ENCODE measurements around the gene CASKIN1.

CASKIN1 gene

GRCh38 chr16:2232094-2232990 is 35.9 kb upstream of the CASKIN1 start:
- TF ChIP-seq, protein P1, sequence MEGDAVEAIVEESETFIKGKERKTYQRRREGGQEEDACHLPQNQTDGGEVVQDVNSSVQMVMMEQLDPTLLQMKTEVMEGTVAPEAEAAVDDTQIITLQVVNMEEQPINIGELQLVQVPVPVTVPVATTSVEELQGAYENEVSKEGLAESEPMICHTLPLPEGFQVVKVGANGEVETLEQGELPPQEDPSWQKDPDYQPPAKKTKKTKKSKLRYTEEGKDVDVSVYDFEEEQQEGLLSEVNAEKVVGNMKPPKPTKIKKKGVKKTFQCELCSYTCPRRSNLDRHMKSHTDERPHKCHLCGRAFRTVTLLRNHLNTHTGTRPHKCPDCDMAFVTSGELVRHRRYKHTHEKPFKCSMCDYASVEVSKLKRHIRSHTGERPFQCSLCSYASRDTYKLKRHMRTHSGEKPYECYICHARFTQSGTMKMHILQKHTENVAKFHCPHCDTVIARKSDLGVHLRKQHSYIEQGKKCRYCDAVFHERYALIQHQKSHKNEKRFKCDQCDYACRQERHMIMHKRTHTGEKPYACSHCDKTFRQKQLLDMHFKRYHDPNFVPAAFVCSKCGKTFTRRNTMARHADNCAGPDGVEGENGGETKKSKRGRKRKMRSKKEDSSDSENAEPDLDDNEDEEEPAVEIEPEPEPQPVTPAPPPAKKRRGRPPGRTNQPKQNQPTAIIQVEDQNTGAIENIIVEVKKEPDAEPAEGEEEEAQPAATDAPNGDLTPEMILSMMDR (IDR thresholded peaks at IDR 0.05; ENCODE audit: extremely low read depth, insufficient read depth, missing control alignments) = no peak
- no peak for DNase-seq (ENCODE audit: low spot score)
- in situ Hi-C loops (cut with MboI; ENCODE audit: low pct_unique_long_range_greater_than_20kb, low sequenced_read_pairs, unreplicated experiment) = no loop called here

DNA sequence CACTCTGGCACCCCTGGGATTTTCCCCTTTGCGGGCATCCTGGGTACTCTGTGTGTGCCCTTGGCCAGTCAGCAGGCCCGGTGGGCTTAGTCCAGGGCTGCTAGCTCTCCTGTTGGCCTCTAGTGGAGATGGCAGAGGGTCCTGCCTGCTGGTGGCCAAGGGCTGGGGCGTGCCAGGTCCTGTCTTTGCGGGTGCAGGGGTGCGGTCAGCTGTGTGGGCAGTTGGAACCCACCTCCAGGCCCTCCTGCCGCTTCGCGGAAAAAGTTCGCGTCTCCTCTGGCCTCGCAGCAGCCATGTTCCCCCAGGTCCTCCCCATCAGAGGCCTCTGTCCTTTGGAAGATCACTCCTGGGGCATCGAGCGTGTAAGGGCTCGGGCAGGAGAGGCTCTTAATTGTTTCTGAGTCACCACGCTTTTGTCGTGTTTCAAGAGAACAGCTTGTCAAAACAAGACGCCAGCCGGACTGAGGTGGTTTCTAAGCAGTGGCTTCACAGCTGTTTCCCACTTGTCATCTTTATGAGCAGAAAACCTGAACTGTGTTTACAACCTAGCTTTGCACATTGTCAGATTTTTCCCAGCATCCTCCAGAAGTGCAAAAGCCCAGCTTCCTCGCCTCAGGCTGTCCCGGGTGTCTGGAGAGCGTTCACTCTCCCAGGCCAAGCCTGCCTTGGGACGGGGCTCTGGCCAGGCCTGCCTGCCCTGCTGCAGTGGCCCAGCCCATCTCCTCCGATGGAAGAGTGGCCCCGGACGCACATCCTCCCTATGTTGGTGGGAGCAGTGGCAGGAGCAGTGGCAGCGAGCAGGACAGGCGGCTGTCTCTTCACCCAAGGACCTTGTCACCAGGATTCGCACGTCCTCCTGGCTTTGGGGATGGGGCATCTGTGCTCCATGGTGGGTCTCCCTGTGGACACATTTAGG is 34.9 kb upstream of the CASKIN1 start:
- in situ Hi-C loops (cut with MboI; ENCODE audit: low pct_unique_long_range_greater_than_20kb, low sequenced_read_pairs, unreplicated experiment) = no loop called here
- DNase-seq (ENCODE audit: low spot score) = no peak
- TF ChIP-seq, protein P1 (IDR thresholded peaks at IDR 0.05; ENCODE audit: extremely low read depth, insufficient read depth, missing control alignments) = no peak

DNA sequence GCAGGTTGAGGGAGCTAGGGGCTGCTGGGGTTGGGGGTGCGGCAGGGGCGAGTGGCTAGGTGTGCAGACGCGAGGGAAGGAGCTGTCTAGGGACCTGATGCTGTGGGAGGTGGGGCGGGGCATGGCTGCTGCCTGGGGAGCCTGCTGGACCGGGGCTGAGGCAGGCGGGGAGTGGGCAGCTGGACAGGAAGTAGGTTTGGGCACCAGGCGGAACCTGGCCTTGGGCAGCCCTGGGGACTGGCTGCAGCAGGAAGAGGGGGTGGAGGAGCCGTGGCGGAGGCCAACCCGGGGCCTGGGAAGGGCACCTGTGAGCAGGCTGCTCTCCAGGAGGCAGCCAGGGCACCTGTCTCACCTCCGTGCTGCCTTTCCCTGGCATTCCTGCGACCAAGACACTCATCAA is 34.0 kb upstream of the CASKIN1 start:
- TF ChIP-seq, protein P1 (IDR thresholded peaks at IDR 0.05; ENCODE audit: extremely low read depth, insufficient read depth, missing control alignments) = no peak
- DNase-seq (ENCODE audit: low spot score) = no peak
- in situ Hi-C loops (cut with MboI; ENCODE audit: low pct_unique_long_range_greater_than_20kb, low sequenced_read_pairs, unreplicated experiment) = no loop called here

GRCh38 chr16:2229632-2230250 is 33.3 kb upstream of the CASKIN1 start:
- no peak for DNase-seq (ENCODE audit: low spot score)
- TF ChIP-seq, protein P1 (IDR thresholded peaks at IDR 0.05; ENCODE audit: extremely low read depth, insufficient read depth, missing control alignments) = no peak
- in situ Hi-C loops (cut with MboI; ENCODE audit: low pct_unique_long_range_greater_than_20kb, low sequenced_read_pairs, unreplicated experiment) = no loop called here

DNA sequence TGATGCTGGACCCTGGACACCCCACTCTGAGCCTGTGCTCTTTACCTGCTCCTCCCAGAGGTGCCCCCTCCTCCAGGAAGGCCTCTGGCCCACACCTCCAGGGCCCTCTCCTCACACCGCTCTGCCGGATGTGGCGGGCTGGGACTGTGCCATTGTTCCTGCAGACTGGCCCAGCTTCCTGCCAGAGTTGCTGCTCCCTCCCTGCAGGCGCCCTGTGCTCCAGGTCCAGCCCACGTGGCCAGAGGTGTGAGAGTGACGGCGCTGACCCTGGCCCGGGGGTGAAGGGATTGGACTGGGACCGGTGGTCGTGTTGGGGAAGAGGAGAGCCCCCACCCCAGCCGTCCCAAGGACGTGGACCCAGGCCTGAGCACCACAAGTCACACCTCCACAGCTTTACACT is 32.7 kb upstream of the CASKIN1 start:
- TF ChIP-seq, protein P1 (IDR thresholded peaks at IDR 0.05; ENCODE audit: extremely low read depth, insufficient read depth, missing control alignments) = no peak
- no peak for DNase-seq (ENCODE audit: low spot score)
- in situ Hi-C loops (cut with MboI; ENCODE audit: low pct_unique_long_range_greater_than_20kb, low sequenced_read_pairs, unreplicated experiment) = no loop called here

DNA sequence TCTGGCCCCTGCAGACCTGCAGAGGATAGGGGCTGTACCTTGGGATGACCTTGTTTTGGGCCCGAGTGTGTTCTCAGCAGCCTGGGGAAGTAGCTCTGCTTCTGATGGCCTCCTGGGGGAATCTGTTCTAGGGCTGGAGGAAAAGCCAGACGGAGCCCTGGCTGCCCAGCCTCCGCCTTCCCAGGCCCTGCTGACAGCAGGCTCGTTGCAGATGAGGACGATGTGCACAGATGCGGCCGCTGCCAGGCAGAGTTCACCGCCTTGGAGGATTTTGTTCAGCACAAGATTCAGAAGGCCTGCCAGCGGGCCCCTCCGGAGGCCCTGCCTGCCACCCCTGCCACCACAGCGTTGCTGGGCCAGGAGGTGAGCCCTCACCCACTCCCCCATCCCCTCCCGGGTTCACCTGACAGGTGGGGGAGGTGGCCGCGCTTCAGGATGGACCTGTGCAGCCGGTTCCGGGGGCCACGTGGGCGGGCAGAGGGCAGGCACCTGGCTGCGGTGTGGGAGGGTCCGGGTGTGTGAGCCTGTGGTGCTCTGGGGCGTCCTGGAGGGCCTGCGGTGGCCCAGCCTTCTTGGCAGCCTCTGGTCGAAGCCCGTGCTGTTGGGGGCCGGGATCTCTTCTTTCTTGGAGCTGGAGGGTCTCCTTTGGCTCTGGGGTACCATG is 31.9 kb upstream of the CASKIN1 start:
- in situ Hi-C loops (cut with MboI; ENCODE audit: low pct_unique_long_range_greater_than_20kb, low sequenced_read_pairs, unreplicated experiment) = no loop called here
- DNase-seq (ENCODE audit: low spot score) = no peak
- TF ChIP-seq, protein P1 (IDR thresholded peaks at IDR 0.05; ENCODE audit: extremely low read depth, insufficient read depth, missing control alignments) = no peak
